Thyroid gland (tissue), 4 donors: ENCODE data around the gene GATA3.

Source experiments
- POLR2A ChIP-seq, 2 donors: fragments of 450-650 bp; IDR thresholded peaks; one replicate each; pipeline ENCODE4 v1.6.1; 2017; ENCODE audit warnings: antibody characterized with exemption in 2 of 2, mild to moderate bottlenecking in 2 of 2, moderate library complexity in 1 of 2
- TF ChIP-seq, protein P1 (sequence below), 6 experiments: fragments of 200-600 bp in 3 of 6; fragments of 450-650 bp in 3 of 6; sonication (generic) in 3 of 6; IDR thresholded peaks; one replicate each; pipeline ENCODE4 v1.5.1; 2016 to 2019; ENCODE audit warnings: antibody characterized with exemption in 6 of 6, mild to moderate bottlenecking in 2 of 6, inconsistent platforms in 1 of 6, moderate library complexity in 1 of 6

DNA sequence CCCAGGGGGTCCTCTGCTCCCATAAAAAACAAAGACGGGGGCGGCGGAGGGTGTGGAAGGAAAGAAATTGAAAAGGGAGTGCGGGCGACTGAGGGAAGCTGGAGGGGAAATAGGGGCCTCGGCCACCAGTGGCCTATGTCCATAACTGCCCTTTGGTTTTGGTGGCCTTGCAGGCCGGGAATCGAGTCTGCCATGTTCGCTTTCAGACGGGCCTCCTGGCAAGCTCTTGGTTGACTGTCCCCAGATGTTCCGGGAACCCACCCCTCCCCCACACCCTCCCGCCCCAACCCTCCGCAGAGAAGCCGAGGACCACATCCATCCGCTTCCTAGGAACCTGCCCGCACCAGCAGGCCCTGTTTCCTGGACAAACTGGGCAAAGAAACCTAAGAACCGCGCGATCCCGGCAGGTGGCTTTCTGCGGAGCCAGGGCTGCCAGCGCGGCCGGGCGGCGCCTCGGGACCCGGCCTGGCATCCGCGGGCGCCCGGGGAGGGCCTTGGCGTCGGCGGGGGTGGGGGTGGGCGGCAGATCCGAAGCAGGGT lies 20.0 kb upstream of the GATA3 start:
- TF ChIP-seq, protein P1, sequence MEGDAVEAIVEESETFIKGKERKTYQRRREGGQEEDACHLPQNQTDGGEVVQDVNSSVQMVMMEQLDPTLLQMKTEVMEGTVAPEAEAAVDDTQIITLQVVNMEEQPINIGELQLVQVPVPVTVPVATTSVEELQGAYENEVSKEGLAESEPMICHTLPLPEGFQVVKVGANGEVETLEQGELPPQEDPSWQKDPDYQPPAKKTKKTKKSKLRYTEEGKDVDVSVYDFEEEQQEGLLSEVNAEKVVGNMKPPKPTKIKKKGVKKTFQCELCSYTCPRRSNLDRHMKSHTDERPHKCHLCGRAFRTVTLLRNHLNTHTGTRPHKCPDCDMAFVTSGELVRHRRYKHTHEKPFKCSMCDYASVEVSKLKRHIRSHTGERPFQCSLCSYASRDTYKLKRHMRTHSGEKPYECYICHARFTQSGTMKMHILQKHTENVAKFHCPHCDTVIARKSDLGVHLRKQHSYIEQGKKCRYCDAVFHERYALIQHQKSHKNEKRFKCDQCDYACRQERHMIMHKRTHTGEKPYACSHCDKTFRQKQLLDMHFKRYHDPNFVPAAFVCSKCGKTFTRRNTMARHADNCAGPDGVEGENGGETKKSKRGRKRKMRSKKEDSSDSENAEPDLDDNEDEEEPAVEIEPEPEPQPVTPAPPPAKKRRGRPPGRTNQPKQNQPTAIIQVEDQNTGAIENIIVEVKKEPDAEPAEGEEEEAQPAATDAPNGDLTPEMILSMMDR (IDR thresholded peaks at IDR 0.05) = no peak
- no peak for TF ChIP-seq POLR2A (IDR thresholded peaks at IDR 0.05)
